Hepatocyte (in vitro differentiated cells): ENCODE data around the gene ZNF860.

ENCODE experiments used
- CTCF ChIP-seq: fragments of 200-600 bp; sonication (generic); IDR thresholded peaks from 2 replicates; pipeline ENCODE4 v1.5.1; 2016; ENCODE audit warnings: antibody characterized with exemption, mild to moderate bottlenecking; ENCODE audit not compliant: poor library complexity
- EZH2 ChIP-seq: fragments of 200-600 bp; sonication (generic); IDR thresholded peaks from 2 replicates; pipeline ENCODE4 v1.6.1; 2016; ENCODE audit warnings: antibody characterized with exemption, mild to moderate bottlenecking, borderline replicate concordance
- EZH2phosphoT487 ChIP-seq: fragments of 200-600 bp; sonication (generic); IDR thresholded peaks from one replicate; pipeline ENCODE4 v1.6.1; 2018; ENCODE audit warnings: antibody characterized with exemption, mild to moderate bottlenecking, low read depth, moderate library complexity; ENCODE audit not compliant: unreplicated experiment, severe bottlenecking

GRCh38 chr3:31942446-31942845 is 39.1 kb upstream of the ZNF860 start:
- TF ChIP-seq CTCF (no peak), EZH2phosphoT487 (no peak), EZH2 (no peak)
